ENCODE results near the gene CREB5. TPM values are rescaled to one million over a fixed set of nuclear protein-coding genes. Genes with fewer than 3 reads are reported as not detected.

The CREB5 gene
- total RNA-seq, 2 experiments from 2014 or later, result not detected

DNA sequence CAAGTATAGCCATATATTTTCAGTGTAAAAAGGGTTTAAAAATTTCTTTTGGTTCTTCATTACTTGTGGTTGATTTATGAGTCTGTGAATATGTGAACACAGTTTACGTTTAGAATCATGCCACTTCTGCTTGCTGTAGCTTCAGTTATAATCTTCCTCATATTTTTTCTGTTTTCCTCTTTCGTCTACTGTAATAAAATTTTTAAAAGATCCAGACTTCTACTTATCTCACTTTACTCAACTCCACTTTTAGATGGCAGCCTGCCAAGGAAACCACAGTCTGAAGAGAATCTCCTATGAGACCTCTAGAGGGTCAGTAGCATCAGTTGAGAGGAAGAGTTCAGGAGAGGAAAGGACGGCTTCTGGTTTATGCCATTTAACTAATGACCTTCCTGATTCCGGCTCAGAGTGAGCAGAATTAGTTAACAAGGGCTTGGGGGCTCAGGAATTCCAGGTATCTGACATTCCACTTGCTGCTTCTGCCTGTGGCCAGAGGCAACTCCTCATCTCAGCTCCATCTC lies 21.4 kb downstream of the CREB5 start:
- Mint-ChIP-seq H3K9me3 (no peaks in the 10 kb centered on the region), H3K27ac (no peak overlapping the region), H3K4me1 (no peaks in the 10 kb centered on the region), H3K36me3 (ENCODE audit: low read depth) (no peaks in the 10 kb centered on the region), H3K27me3 (peaks cover 30% of the 10 kb centered on the region), H3K4me3 (no peak overlapping the region)
- ChIA-PET CTCF (no interaction called here), POLR2A (no interaction called here)
- no peak for DNase-seq

DNA sequence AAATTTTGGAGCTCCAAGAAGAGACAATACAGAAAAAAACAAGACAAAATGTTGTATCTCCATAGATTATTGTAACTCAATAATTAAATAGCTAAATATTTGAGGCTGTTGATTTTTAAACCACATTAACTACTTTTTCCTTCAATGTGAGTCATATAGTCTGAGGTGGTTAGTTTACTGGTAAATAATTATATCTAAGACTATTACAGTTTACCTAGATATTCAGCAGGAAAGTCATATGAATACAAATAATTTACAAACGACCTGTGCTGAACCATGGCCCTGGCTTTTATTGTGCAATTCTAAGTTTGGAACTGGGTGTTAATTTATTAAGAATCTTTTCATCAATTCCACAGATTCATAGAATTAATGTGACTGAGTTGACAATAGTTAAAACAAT lies 22.2 kb downstream of the CREB5 start:
- Mint-ChIP-seq H3K27ac (no peak overlapping the region), H3K4me1 (no peaks in the 10 kb centered on the region), H3K4me3 (no peak overlapping the region), H3K27me3 (peaks cover 36% of the 10 kb centered on the region), H3K9me3 (no peaks in the 10 kb centered on the region), H3K36me3 (ENCODE audit: low read depth) (no peaks in the 10 kb centered on the region)
- no peak for DNase-seq
- ChIA-PET POLR2A (no interaction called here), CTCF (no interaction called here)

DNA sequence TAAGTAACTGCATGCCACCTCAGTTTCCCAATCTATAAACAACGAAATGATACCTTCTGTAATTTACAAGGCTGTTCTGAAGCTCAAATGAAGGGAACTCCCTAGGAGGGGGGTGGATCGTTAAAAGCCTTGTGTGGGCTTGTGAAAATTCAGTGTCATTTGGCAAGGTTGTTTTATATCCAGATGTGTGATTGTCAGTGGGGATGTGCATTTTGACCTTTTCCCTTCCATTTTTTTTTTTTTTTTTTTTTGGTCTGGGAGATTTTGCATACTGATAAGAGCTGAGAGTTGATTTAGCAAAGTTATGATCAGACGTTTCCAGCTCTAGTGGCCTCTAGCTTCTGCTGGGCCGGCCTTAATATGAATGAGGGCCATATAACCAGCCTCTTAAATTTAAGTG lies 22.8 kb downstream of the CREB5 start:
- H3K9me3 Mint-ChIP-seq, result no peaks in the 10 kb centered on the region
- no peaks in the 10 kb centered on the region for H3K4me1 Mint-ChIP-seq
- ChIA-PET POLR2A (no interaction called here), CTCF (interaction anchor here (0.6 to 0.7 kb wide), 2 partner anchors 206 to 301 kb away, joined by 3 read pairs; no protein-coding TSS in a partner anchor)
- no peak overlapping the region for H3K27ac Mint-ChIP-seq
- H3K27me3 Mint-ChIP-seq, result peaks cover 36% of the 10 kb centered on the region
- DNase-seq, result no peak
- H3K36me3 Mint-ChIP-seq (ENCODE audit: low read depth), result no peaks in the 10 kb centered on the region
- H3K4me3 Mint-ChIP-seq, result no peak overlapping the region

DNA sequence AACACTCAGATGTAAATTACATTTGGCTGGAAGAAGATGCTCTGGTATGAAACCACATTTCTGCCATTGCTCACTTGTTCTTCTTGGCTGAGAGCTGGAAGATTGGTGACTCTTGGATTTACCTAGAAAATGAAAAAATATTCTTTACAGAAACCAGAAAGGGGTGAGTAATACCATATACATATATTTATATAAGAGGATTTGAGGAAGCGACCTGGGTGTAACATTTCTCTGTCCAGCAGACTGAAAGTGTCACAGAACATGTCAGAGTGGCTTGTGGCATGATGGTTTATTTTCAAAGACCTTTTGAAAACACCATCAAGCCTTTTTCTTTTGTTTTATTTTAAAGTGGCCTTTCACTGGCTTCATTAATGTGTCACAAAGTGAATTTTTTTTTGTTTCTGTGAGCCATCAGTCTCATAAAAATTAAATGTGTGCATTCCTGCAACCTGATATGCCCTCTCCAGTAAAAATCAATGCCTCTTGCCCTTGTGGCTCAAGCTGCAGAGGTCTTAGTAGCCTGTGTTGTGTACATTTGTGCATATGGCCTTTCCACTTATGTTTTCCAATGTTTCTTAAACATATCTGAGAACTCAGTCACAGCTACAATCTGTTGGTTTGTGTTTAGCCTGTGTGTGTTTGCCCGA lies 23.5 kb downstream of the CREB5 start:
- Mint-ChIP-seq H3K4me3 (no peak overlapping the region), H3K9me3 (no peaks in the 10 kb centered on the region), H3K4me1 (no peaks in the 10 kb centered on the region), H3K27ac (no peak overlapping the region), H3K36me3 (ENCODE audit: low read depth) (no peaks in the 10 kb centered on the region), H3K27me3 (peaks cover 34% of the 10 kb centered on the region)
- ChIA-PET POLR2A (no interaction called here), CTCF (interaction anchor here (0.6 kb wide), 1 partner anchor 300 kb away, joined by 3 read pairs; no protein-coding TSS in a partner anchor)
- DNase-seq, result no peak

DNA sequence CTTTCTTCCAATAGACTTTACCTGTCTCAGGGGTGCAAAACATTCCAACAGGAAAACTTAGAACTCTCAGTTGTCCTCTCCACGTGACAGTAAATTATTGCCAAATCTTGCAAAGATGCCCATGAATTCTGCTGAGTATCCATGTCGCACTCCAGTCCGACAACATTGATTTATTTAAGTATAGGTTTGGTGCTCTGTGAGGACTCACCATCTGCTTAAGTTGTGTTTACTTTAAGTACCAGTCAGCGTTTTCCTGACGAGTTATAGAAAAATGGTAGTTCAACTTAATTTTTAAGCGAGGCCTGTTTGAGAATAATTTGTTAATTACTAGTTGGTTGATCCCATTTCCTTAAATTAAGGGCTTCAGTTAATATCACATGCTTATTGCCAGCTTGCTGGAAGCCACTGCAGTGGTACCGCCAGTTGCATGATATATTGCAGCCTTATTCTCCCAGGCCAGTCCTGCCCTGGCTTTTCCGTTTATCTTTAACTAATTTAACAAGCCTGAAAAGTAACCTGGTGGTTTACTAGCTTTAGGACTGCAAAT lies 27.8 kb downstream of the CREB5 start:
- Mint-ChIP-seq H3K27me3 (peaks cover 20% of the 10 kb centered on the region), H3K36me3 (ENCODE audit: low read depth) (no peaks in the 10 kb centered on the region), H3K4me3 (no peak overlapping the region), H3K27ac (no peak overlapping the region), H3K4me1 (no peaks in the 10 kb centered on the region), H3K9me3 (no peaks in the 10 kb centered on the region)
- no peak for DNase-seq
- CTCF ChIA-PET, result no interaction called here
- POLR2A ChIA-PET, result no interaction called here

DNA sequence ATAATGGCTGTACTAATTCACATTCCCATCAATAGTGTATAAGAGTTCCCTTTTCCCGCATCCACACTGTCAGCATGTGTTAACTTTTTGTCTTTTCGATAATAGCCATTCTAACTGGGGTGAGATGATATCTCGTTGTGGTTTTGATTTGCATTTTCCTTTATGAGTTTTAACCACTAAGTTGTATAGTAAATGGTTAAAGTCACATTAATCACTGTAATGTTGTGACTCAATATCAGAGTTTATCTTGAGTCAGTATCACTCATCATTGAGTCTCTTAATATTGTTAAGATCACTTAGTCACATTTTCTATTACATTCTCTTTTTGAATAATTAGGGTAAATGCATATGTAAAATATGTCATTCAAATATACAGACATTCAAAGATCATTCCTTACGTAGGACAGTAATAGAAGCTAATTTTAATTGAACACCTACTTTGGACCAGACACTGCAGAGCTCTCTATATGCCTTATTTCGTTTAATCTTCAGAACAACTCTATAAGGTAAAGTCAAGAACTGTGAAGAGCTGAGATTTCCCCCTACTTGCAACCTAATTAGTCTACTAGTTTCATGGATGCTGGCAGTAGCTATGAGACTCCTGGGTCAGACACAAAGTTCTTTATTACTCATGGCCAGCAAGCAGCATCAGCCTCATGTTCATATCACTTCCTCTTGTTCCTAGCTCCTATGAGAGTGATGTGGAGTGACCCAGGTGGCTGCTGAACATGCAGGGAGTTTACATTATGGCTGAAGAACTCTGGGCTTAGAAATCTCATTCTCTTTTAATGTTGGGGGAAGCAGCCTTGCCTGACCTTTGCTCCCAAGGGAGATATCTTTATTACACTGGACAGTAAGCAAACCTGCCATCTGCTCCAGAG lies 30.5 kb downstream of the CREB5 start:
- no peaks in the 10 kb centered on the region for H3K4me1 Mint-ChIP-seq
- no peak overlapping the region for H3K4me3 Mint-ChIP-seq
- no peak for DNase-seq
- ChIA-PET POLR2A (no interaction called here), CTCF (interaction anchor here (0.6 kb wide), 1 partner anchor 798 kb away, joined by 4 read pairs; no protein-coding TSS in a partner anchor)
- peaks cover 12% of the 10 kb centered on the region for H3K27me3 Mint-ChIP-seq
- no peaks in the 10 kb centered on the region for H3K36me3 Mint-ChIP-seq (ENCODE audit: low read depth)
- H3K27ac Mint-ChIP-seq, result no peak overlapping the region
- H3K9me3 Mint-ChIP-seq, result no peaks in the 10 kb centered on the region

DNA sequence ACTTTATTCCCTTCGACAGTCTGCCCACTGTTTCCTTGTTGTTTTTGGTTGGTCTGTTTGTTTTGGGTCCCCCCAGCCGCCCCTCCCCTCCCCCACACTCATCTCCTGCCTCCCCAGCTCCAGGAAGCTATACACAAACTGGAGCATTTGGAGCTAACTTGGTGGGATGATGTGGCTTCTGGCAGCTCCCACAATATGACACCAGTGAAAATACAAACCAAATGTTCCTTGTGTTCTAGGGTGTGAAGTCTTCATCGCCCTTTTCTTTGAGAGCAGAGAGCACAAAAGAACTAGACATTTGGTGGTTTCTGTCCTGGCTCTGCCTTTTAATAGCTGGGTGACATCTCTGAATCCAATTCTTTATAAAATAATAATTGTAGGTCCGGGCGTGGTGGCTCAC lies 33.8 kb downstream of the CREB5 start:
- Mint-ChIP-seq H3K9me3 (no peaks in the 10 kb centered on the region), H3K36me3 (ENCODE audit: low read depth) (no peaks in the 10 kb centered on the region), H3K27ac (no peak overlapping the region), H3K27me3 (peaks cover 2% of the 10 kb centered on the region), H3K4me1 (no peaks in the 10 kb centered on the region), H3K4me3 (no peak overlapping the region)
- POLR2A ChIA-PET, result no interaction called here
- CTCF ChIA-PET, result no interaction called here
- no peak for DNase-seq

DNA sequence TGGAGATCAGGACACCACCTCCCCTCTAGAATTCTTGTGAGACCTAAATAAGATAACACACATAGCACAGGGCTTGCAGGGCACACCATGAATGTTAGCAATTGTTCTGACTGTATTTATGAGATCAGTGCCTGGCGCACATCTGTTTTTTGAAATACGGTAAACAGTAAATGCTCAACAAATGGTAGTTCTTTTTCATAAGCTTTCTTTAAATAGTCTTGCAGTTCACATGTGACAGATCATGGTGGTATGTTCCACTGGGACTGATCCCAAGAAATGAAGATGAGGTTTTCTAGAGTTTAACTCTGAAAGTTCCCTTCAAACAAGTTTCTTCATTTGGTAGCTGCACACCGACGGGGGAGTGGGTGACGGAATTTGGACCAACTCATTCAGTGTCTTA lies 34.8 kb downstream of the CREB5 start:
- DNase-seq, result no peak
- H3K4me1 Mint-ChIP-seq, result no peaks in the 10 kb centered on the region
- CTCF ChIA-PET, result no interaction called here
- POLR2A ChIA-PET, result no interaction called here
- no peak overlapping the region for H3K27ac Mint-ChIP-seq
- no peaks in the 10 kb centered on the region for H3K9me3 Mint-ChIP-seq
- no peaks in the 10 kb centered on the region for H3K36me3 Mint-ChIP-seq (ENCODE audit: low read depth)
- H3K4me3 Mint-ChIP-seq, result no peak overlapping the region
- peaks cover 2% of the 10 kb centered on the region for H3K27me3 Mint-ChIP-seq

DNA sequence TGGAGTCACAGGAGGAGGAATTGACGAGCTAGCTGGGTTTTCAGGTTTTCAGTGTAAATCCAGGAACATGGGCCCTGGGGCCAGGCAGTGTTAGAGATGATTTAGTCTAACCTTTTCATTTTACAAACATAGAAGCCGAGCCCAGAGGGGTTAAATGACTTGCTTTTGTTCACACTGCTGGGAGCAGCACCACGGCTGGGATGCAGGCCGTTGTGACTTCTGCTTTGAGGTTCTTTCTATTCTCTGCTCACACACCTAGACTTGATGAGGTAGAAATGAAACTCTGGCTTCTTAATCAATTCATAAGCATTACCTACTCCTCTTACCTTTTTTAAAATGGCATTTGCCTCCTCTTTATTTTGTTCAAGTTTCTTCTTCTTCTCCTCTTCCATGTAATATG lies 36.4 kb downstream of the CREB5 start:
- no peak overlapping the region for H3K27ac Mint-ChIP-seq
- H3K4me3 Mint-ChIP-seq, result no peak overlapping the region
- CTCF ChIA-PET, result no interaction called here
- H3K36me3 Mint-ChIP-seq (ENCODE audit: low read depth), result no peaks in the 10 kb centered on the region
- POLR2A ChIA-PET, result no interaction called here
- H3K27me3 Mint-ChIP-seq, result no peaks in the 10 kb centered on the region
- H3K4me1 Mint-ChIP-seq, result no peaks in the 10 kb centered on the region
- no peaks in the 10 kb centered on the region for H3K9me3 Mint-ChIP-seq
- DNase-seq, result no peak

DNA sequence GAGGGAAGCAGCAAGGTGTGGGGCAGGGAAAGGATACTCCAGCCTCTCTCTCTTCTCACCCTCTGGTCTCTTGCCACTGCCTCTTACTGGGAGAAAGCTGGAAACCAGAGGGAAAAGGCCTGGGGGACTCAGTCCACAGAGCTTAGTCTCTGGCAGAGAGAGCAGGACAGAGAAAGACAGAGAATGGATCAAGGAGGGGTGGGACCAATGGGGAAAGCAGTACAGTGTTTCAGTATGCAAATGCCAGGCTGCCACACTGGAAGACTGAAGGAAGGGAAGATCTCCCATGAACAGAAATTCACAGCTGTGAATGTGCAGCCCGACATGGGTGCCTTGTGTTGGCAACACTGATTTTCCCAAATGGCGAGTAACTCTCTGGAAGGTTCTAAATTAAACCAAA lies 40.4 kb downstream of the CREB5 start:
- Mint-ChIP-seq H3K4me1 (no peaks in the 10 kb centered on the region), H3K27ac (no peak overlapping the region), H3K36me3 (ENCODE audit: low read depth) (no peaks in the 10 kb centered on the region), H3K27me3 (no peaks in the 10 kb centered on the region), H3K9me3 (no peaks in the 10 kb centered on the region), H3K4me3 (no peak overlapping the region)
- ChIA-PET POLR2A (no interaction called here), CTCF (no interaction called here)
- DNase-seq, result no peak

DNA sequence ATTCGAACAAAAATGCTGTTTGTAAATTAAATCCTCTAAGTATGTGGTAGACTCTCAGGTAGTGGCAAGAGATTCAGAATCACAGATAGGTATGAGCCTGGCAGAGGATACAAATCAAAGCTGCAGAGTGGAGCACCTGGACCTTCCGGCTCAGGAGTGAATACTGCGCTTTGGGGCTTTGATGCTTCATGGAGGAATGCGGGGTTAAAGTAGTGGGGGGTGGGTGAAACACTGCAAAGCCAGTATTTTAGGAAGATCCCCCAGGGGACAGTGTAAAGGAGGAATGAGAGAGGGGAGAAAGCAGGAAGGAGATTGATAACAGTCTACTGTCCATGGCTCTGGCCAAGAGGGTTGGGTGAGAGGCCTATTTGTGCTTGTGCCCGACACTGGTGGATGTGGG lies 43.2 kb downstream of the CREB5 start:
- H3K27me3 Mint-ChIP-seq, result no peaks in the 10 kb centered on the region
- CTCF ChIA-PET, result no interaction called here
- no peak overlapping the region for H3K27ac Mint-ChIP-seq
- no peaks in the 10 kb centered on the region for H3K9me3 Mint-ChIP-seq
- no peak overlapping the region for H3K4me3 Mint-ChIP-seq
- no peaks in the 10 kb centered on the region for H3K4me1 Mint-ChIP-seq
- no peaks in the 10 kb centered on the region for H3K36me3 Mint-ChIP-seq (ENCODE audit: low read depth)
- DNase-seq, result no peak
- POLR2A ChIA-PET, result no interaction called here

DNA sequence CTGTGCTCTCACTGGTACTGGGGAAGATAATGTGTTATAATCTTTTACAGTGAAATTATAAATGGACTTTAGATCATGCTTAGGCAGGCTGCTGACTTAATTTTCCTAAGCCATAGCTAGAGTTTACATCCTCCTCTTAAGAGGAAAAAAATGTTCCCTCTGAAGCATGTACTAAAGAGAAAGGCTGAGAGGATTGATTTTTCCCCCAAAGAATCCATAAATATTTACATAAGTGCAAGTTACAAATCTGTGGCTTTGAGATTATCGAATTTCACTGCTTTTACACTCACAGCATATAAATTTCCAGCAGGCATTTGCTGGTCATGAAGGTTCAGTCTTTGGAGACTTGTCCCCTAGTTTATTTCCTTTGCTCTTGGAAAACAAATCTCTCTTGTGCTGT lies 43.7 kb downstream of the CREB5 start:
- CTCF ChIA-PET, result no interaction called here

DNA sequence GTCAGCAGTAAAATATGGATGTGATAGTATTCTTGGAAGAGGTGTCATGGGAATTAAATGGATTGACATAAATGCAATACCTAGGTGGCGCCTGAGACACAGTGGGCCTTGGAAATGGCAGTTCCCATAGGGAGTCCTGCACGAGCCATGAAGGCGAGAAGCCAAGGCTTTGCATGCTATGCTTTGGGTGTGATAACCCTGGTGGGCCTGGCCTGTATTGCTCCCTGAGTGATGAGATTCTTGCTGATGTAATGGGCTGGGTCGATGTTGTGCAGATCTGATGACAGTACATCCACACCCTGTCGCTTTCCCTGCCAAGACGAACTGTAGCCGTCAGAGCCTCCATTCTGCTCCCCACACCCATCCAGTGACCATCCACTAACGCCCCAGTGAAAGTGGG lies 46.4 kb downstream of the CREB5 start:
- H3K4me3 Mint-ChIP-seq, result no peak overlapping the region
- no peaks in the 10 kb centered on the region for H3K36me3 Mint-ChIP-seq (ENCODE audit: low read depth)
- peaks cover 3% of the 10 kb centered on the region for H3K27me3 Mint-ChIP-seq
- DNase-seq, result no peak
- H3K9me3 Mint-ChIP-seq, result no peaks in the 10 kb centered on the region
- ChIA-PET CTCF (no interaction called here), POLR2A (no interaction called here)
- H3K4me1 Mint-ChIP-seq, result no peaks in the 10 kb centered on the region
- no peak overlapping the region for H3K27ac Mint-ChIP-seq

More for the DNA sequence above, 43.7 kb downstream of the CREB5 start:
- Mint-ChIP-seq H3K4me1 (no peaks in the 10 kb centered on the region), H3K9me3 (no peaks in the 10 kb centered on the region), H3K4me3 (no peak overlapping the region), H3K27ac (no peak overlapping the region), H3K36me3 (ENCODE audit: low read depth) (no peaks in the 10 kb centered on the region), H3K27me3 (no peaks in the 10 kb centered on the region)
- DNase-seq, result no peak
- POLR2A ChIA-PET, result no interaction called here
